ENCODE results near the gene GLIS2. TPM values are rescaled to one million over a fixed set of nuclear protein-coding genes. Genes with fewer than 3 reads are reported as not detected.

The GLIS2 gene
- total RNA-seq, 1 donor from 2014 or later: 1.6 TPM

DNA sequence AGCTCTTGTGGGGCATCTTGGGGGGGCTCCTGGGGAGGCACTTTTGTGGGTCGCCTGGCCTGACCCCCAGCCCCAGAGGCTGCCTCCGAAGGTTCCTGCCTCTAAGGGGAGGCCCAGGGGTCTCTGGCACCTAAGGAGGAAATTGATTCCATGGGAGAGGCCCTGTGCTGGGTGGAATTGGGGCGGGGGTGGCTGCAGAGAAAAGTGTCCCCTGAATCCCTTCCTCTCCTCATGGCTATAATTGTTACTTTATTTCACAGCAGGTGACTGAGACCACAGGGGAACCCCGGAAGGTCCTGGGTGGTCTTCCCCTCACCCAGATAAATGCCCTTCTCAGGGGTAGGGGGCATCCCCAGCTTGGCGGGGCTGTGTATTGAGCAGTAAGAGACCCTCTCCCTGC, 3.1 kb downstream of the GLIS2 start:
- H3K36me3 Mint-ChIP-seq (ENCODE audit: low read depth, unreplicated experiment): no peaks in the 10 kb centered on the region
- no peak overlapping the region for H3K4me3 Mint-ChIP-seq (ENCODE audit: unreplicated experiment)
- peaks cover 13% of the 10 kb centered on the region for H3K27me3 Mint-ChIP-seq (ENCODE audit: unreplicated experiment)
- H3K4me1 Mint-ChIP-seq (ENCODE audit: unreplicated experiment): peaks cover 6% of the 10 kb centered on the region
- TF ChIP-seq, protein P1, sequence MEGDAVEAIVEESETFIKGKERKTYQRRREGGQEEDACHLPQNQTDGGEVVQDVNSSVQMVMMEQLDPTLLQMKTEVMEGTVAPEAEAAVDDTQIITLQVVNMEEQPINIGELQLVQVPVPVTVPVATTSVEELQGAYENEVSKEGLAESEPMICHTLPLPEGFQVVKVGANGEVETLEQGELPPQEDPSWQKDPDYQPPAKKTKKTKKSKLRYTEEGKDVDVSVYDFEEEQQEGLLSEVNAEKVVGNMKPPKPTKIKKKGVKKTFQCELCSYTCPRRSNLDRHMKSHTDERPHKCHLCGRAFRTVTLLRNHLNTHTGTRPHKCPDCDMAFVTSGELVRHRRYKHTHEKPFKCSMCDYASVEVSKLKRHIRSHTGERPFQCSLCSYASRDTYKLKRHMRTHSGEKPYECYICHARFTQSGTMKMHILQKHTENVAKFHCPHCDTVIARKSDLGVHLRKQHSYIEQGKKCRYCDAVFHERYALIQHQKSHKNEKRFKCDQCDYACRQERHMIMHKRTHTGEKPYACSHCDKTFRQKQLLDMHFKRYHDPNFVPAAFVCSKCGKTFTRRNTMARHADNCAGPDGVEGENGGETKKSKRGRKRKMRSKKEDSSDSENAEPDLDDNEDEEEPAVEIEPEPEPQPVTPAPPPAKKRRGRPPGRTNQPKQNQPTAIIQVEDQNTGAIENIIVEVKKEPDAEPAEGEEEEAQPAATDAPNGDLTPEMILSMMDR (IDR thresholded peaks at IDR 0.05; ENCODE audit: unreplicated experiment): no peak
- no peaks in the 10 kb centered on the region for H3K9me3 Mint-ChIP-seq (ENCODE audit: unreplicated experiment)
- H3K27ac Mint-ChIP-seq (ENCODE audit: unreplicated experiment): no peak overlapping the region
- DNase-seq (ENCODE audit: low spot score): no peak

DNA sequence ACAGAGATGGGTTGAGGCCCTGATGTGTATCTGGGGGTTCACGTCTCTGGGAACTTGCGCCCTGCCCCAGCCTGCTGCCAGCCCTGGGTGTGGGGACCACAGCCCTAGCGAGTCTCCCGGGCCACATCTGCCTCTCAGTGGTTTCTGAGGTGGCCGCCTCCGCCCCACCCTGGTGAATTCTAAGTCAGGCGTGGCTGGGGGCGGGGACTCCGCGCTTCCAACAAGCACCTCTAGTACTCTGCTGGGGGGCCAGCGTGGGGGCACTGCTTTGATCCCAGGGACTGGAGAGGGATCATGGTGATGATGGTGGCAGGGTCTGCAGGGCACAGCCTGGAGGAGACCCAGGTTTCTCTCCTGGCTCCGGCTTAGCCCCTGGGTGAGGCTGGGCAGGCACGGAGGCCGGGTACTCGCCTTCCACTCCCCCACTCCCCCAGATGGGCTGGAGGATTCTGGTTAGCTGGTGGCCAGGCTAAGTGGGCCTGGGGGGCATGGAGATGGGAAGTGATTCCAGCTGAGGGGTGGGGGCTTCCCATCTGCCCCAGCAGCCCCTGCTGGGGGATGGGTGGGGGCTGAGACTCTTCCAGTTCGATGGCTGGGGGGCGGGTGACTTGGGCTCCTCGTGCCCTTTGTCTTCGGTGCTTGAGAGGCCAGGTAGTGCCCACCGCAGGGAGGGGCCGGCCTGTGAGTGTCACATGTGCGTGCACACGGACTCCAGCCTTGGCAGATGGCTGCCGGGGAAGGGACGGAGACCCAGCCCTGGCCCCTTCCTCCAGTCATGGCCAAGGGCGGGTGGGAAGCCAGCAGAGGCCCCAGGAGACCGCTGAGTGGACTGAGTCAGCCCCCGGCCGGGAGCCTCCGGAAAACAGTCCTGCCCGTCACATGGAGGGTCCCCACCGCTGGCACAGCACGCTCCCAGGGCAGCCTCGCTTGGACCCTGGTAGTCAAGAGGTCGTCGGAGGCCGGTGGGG, 3.9 kb downstream of the GLIS2 start:
- peaks cover 8% of the 10 kb centered on the region for H3K27me3 Mint-ChIP-seq (ENCODE audit: unreplicated experiment)
- DNase-seq (ENCODE audit: low spot score): no peak
- H3K9me3 Mint-ChIP-seq (ENCODE audit: unreplicated experiment): no peaks in the 10 kb centered on the region
- no peaks in the 10 kb centered on the region for H3K36me3 Mint-ChIP-seq (ENCODE audit: low read depth, unreplicated experiment)
- H3K4me1 Mint-ChIP-seq (ENCODE audit: unreplicated experiment): no peaks in the 10 kb centered on the region
- no peak overlapping the region for H3K27ac Mint-ChIP-seq (ENCODE audit: unreplicated experiment)
- H3K4me3 Mint-ChIP-seq (ENCODE audit: unreplicated experiment): no peak overlapping the region
- TF ChIP-seq, protein P1 (IDR thresholded peaks at IDR 0.05; ENCODE audit: unreplicated experiment): no peak

DNA sequence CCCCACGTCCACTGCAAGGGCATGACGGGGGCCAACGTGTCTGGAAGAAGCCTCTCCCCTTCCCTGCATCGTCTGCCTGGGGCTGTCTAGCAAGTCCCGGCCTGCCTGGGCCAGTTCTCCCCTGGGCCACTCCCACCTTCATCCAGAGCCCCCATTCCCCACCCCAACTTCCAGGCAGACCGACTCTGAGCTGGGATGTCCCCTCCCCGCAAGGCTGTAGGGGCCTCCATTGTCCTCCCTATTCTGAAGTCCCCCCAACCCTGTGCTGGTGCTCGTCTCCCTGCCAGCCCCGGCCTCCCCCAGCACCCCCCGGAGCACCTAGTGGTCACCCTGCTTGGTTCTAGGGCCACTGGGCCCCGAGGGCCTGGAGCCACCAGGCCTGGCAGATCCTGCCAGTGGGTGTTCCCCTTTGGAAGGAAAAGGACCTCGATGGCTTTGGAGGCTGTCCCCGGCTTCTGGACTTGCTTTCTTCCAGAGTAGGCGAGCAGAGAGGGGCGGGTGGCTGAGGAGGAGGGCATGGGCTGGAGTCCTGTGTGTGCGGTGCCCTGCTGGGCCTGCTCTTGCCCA, 4.8 kb downstream of the GLIS2 start:
- Mint-ChIP-seq H3K9me3 (ENCODE audit: unreplicated experiment) (no peaks in the 10 kb centered on the region), H3K27me3 (ENCODE audit: unreplicated experiment) (peaks cover 5% of the 10 kb centered on the region), H3K36me3 (ENCODE audit: low read depth, unreplicated experiment) (no peaks in the 10 kb centered on the region), H3K4me1 (ENCODE audit: unreplicated experiment) (no peaks in the 10 kb centered on the region), H3K4me3 (ENCODE audit: unreplicated experiment) (no peak overlapping the region), H3K27ac (ENCODE audit: unreplicated experiment) (no peak overlapping the region)
- no peak for DNase-seq (ENCODE audit: low spot score)
- TF ChIP-seq, protein P1 (IDR thresholded peaks at IDR 0.05; ENCODE audit: unreplicated experiment): no peak

DNA sequence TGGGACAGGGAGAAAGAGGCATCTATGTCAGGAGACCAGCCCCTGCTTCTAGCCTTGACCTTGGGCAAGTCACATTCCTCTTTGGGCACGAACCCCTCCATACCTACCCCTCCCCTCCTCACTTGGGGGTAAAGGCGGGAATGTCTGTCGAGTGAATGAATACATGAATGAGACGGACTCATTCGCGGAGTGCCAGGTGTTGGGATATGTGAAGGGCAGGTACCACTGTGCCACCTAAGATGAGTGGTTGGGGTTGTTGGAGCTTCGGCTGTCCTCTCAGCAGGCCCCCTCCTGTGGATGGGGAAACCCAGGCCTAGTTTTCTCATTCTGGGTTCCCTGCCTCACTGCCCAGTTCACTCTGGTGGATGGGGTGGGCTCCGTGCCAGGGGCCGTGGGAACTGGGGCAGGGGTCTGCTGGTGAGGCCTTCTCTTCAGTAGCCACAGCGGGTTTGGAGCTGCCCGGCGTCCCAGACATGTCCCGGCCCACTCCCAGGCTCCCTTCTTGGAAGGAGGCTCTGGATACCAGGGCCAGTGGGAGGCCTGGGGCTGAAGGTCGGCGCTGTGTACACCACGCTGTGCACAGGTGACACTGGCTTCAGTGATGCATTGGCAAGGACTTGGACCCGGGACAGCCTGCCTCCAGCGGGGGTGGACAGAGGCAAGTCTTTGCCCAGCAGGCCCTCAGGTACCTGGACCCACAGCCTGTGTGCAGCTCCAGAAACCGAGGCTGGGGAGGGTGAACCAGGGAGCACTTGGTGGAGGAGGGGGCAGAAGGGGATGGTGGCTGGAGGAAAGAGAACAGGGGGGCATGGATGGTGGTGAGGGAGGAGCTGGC, 5.6 kb downstream of the GLIS2 start:
- no peak for DNase-seq (ENCODE audit: low spot score)
- Mint-ChIP-seq H3K36me3 (ENCODE audit: low read depth, unreplicated experiment) (no peaks in the 10 kb centered on the region), H3K27me3 (ENCODE audit: unreplicated experiment) (peaks cover 5% of the 10 kb centered on the region), H3K27ac (ENCODE audit: unreplicated experiment) (no peak overlapping the region), H3K4me3 (ENCODE audit: unreplicated experiment) (no peak overlapping the region), H3K9me3 (ENCODE audit: unreplicated experiment) (no peaks in the 10 kb centered on the region), H3K4me1 (ENCODE audit: unreplicated experiment) (no peaks in the 10 kb centered on the region)
- TF ChIP-seq, protein P1 (IDR thresholded peaks at IDR 0.05; ENCODE audit: unreplicated experiment): no peak
